K562 (cell line): ENCODE results near the gene C7orf57. TPM values are rescaled to one million over a fixed set of nuclear protein-coding genes. Genes with fewer than 3 reads are reported as not detected.

Source experiments
- ARNT ChIP-seq, 2 experiments: fragments of 450-650 bp; IDR thresholded peaks; 2 replicates each; pipeline ENCODE4 v1.6.1; 2016; ENCODE audit warnings: mild to moderate bottlenecking in 1 of 2
- EGR1 ChIP-seq: fragments of 450-650 bp; conservative IDR thresholded peaks from 2 replicates; pipeline ENCODE4 v1.6.1; 2017; ENCODE audit warnings: mild to moderate bottlenecking
- ETV1 ChIP-seq: fragments of 450-650 bp; conservative IDR thresholded peaks from 2 replicates; pipeline ENCODE4 v1.6.1; 2016; ENCODE audit warnings: missing genetic modification characterization, control low read depth, low read depth, missing compliant biosample characterization
- HOXB6 ChIP-seq: fragments of 250-450 bp; sonication (Bioruptor Pico); IDR thresholded peaks from 2 replicates; pipeline ENCODE4 v1.5.1; 2022; ENCODE audit warnings: mild to moderate bottlenecking, borderline replicate concordance
- JUND ChIP-seq, 2 experiments: IDR thresholded peaks; 2 replicates in 1 of 2; 3 replicates in 1 of 2; pipeline ENCODE4 v1.6.1; 2011; ENCODE audit warnings: borderline replicate concordance in 2 of 2, low read depth in 2 of 2, low read length in 2 of 2, improper control_type of control experiment in 1 of 2, missing biosample characterization in 1 of 2, missing genetic modification characterization in 1 of 2, missing genetic modification reagents in 1 of 2
- LEF1 ChIP-seq: fragments of 450-650 bp; IDR thresholded peaks from 2 replicates; pipeline ENCODE4 v1.6.1; 2016; ENCODE audit warnings: mild to moderate bottlenecking
- MAFK ChIP-seq: IDR thresholded peaks from 2 replicates; pipeline ENCODE4 v1.6.1; 2011; ENCODE audit warnings: low read length, improper control_type of control experiment
- MECOM ChIP-seq: fragments of 250-450 bp; sonication (Bioruptor Pico); IDR thresholded peaks from 2 replicates; pipeline ENCODE4 v1.8.0; 2022; ENCODE audit warnings: inconsistent platforms
- MYNN ChIP-seq, 2 experiments: sonication (generic); formaldehyde crosslinking in 1 of 2; IDR thresholded peaks; 2 replicates each; pipeline versions ENCODE4 v1.5.0 to v1.6.1; 2016 to 2020; ENCODE audit warnings: antibody characterized with exemption in 1 of 2, missing genetic modification reagents in 1 of 2
- SMAD4 ChIP-seq: fragments of 250-450 bp; sonication (Bioruptor Pico); conservative IDR thresholded peaks from 2 replicates; pipeline ENCODE4 v1.8.0; 2021; ENCODE audit warnings: inconsistent platforms, mild to moderate bottlenecking, moderate library complexity
- TARDBP ChIP-seq: fragments of 450-650 bp; IDR thresholded peaks from 2 replicates; pipeline ENCODE4 v1.6.1; 2016
- ZNF431 ChIP-seq: sonication (generic); formaldehyde crosslinking; IDR thresholded peaks from 2 replicates; pipeline ENCODE4 v1.8.0; 2022; ENCODE audit warnings: mild to moderate bottlenecking, missing genetic modification reagents
- ZNF507 ChIP-seq: conservative IDR thresholded peaks from 2 replicates; pipeline ENCODE4 v1.6.1; 2017; ENCODE audit warnings: missing genetic modification characterization, missing compliant biosample characterization
- polyA plus RNA-seq, 8 experiments: library from polyadenylated mRNA; depleted of rRNA in 4 of 8; stranded (reverse) in 5 of 8; unstranded in 3 of 8; fragments of >200 nt; fragmentation: Nextera tagmentation in 2 of 8; fragmentation: Illumina TruSeq in 1 of 8; extraction: Ambion mirVana in 2 of 8; extraction: Trizol in 1 of 8; gene quantifications; 2 replicates each; pipeline versions ENCODE4 v1.2.1 to v1.2.3, GENCODE V29; 2011 to 2014; ENCODE audit warnings: inconsistent platforms in 1 of 8, missing spikeins in 1 of 8
- total RNA-seq, 7 experiments: library from RNA; depleted of rRNA in 6 of 7; stranded (reverse); fragments of >200 nt in 6 of 7; fragmentation: Illumina TruSeq in 2 of 7; extraction: Trizol in 2 of 7; gene quantifications; 2 replicates each; pipeline versions ENCODE4 v1.2.1 to v1.2.3, GENCODE V29; 2011 to 2021; ENCODE audit warnings: low replicate concordance in 1 of 7
- TF ChIP-seq, protein P1 (sequence below): fragments of 450-650 bp; IDR thresholded peaks from 2 replicates; pipeline ENCODE4 v1.6.1; 2018; ENCODE audit not compliant: partially characterized antibody
- TF ChIP-seq, protein P2 (sequence below): sonication (generic); formaldehyde crosslinking; IDR thresholded peaks from 2 replicates; pipeline ENCODE4 v1.8.0; 2022; ENCODE audit warnings: missing genetic modification reagents, mild to moderate bottlenecking, moderate library complexity, borderline replicate concordance
- TF ChIP-seq, protein P3 (sequence below): fragments of 450-650 bp; formaldehyde crosslinking; IDR thresholded peaks from 2 replicates; pipeline ENCODE4 v1.4.0; 2020; ENCODE audit warnings: mild to moderate bottlenecking, mixed read lengths
- TF ChIP-seq, protein P4 (sequence below): sonication (generic); formaldehyde crosslinking; IDR thresholded peaks from 2 replicates; pipeline ENCODE4 v1.8.1; 2023; ENCODE audit warnings: missing genetic modification reagents, mild to moderate bottlenecking, borderline replicate concordance

C7orf57 gene
- total and polyA plus RNA-seq, 9 of the 15 experiments (the other 6 are each of a cell fraction or from before 2014, with no cell fraction given) = not detected

DNA sequence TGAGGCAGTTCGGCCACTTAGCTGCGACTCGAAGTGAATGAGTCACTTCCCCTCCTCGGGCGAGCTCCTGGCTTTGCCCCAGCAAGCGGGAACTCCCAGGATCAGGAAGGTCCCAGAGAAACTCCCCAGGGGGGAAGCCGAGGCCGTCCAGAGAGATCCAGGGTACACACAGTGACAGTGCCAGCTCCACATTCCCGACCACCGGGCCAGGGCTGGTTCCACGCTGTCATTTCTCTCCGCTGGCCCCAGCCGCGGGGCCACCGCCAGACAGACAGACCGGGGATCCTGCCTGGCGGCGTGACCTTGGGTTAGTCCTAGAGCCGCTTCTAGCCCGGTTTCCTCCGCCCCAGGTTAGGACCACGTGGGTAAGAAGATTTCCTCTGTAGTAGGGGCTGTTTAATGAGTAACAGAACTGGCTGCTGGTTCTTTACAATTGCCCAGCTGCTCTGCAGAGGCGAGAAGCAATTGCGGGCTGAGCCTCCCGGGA is 53.3 kb downstream of the C7orf57 start (continued):
- TF ChIP-seq, protein P1, sequence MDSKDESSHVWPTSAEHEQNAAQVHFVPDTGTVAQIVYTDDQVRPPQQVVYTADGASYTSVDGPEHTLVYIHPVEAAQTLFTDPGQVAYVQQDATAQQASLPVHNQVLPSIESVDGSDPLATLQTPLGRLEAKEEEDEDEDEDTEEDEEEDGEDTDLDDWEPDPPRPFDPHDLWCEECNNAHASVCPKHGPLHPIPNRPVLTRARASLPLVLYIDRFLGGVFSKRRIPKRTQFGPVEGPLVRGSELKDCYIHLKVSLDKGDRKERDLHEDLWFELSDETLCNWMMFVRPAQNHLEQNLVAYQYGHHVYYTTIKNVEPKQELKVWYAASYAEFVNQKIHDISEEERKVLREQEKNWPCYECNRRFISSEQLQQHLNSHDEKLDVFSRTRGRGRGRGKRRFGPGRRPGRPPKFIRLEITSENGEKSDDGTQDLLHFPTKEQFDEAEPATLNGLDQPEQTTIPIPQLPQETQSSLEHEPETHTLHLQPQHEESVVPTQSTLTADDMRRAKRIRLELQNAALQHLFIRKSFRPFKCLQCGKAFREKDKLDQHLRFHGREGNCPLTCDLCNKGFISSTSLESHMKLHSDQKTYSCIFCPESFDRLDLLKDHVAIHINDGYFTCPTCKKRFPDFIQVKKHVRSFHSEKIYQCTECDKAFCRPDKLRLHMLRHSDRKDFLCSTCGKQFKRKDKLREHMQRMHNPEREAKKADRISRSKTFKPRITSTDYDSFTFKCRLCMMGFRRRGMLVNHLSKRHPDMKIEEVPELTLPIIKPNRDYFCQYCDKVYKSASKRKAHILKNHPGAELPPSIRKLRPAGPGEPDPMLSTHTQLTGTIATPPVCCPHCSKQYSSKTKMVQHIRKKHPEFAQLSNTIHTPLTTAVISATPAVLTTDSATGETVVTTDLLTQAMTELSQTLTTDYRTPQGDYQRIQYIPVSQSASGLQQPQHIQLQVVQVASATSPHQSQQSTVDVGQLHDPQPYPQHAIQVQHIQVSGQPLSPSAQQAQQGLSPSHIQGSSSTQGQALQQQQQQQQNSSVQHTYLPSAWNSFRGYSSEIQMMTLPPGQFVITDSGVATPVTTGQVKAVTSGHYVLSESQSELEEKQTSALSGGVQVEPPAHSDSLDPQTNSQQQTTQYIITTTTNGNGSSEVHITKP = peak; percentile 84
- peak; percentile 41; the same call in 1 of the 2 replicates for TF ChIP-seq EGR1
- TF ChIP-seq, protein P2, sequence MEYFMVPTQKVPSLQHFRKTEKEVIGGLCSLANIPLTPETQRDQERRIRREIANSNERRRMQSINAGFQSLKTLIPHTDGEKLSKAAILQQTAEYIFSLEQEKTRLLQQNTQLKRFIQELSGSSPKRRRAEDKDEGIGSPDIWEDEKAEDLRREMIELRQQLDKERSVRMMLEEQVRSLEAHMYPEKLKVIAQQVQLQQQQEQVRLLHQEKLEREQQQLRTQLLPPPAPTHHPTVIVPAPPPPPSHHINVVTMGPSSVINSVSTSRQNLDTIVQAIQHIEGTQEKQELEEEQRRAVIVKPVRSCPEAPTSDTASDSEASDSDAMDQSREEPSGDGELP = no peak
- TF ChIP-seq MAFK = no peak
- TF ChIP-seq HOXB6 (CRISPR knock-in tag) = no peak
- TF ChIP-seq SMAD4 (CRISPR knock-in tag) = peak; percentile 77
- no peak for TF ChIP-seq ZNF431 (CRISPR knock-in tag)
- TF ChIP-seq ETV1 = peak; percentile 76
- TF ChIP-seq JUND (IDR thresholded peaks at IDR 0.05; ENCODE audit: borderline replicate concordance, low read depth, low read length) = peak; percentile 95
- peak; percentile 89; the same call in 1 of the 3 replicates for TF ChIP-seq JUND (tag; IDR thresholded peaks at IDR 0.05; ENCODE audit: borderline replicate concordance, low read depth, low read length)
- TF ChIP-seq MYNN (IDR thresholded peaks at IDR 0.05) = no peak
- no peak for TF ChIP-seq MYNN (CRISPR knock-in tag; IDR thresholded peaks at IDR 0.05)
- TF ChIP-seq MECOM (CRISPR knock-in tag) = no peak
- no peak for TF ChIP-seq ZNF507
- TF ChIP-seq, protein P3, sequence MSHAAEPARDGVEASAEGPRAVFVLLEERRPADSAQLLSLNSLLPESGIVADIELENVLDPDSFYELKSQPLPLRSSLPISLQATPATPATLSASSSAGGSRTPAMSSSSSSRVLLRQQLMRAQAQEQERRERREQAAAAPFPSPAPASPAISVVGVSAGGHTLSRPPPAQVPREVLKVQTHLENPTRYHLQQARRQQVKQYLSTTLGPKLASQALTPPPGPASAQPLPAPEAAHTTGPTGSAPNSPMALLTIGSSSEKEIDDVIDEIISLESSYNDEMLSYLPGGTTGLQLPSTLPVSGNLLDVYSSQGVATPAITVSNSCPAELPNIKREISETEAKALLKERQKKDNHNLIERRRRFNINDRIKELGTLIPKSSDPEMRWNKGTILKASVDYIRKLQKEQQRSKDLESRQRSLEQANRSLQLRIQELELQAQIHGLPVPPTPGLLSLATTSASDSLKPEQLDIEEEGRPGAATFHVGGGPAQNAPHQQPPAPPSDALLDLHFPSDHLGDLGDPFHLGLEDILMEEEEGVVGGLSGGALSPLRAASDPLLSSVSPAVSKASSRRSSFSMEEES = no peak
- TF ChIP-seq, protein P4, sequence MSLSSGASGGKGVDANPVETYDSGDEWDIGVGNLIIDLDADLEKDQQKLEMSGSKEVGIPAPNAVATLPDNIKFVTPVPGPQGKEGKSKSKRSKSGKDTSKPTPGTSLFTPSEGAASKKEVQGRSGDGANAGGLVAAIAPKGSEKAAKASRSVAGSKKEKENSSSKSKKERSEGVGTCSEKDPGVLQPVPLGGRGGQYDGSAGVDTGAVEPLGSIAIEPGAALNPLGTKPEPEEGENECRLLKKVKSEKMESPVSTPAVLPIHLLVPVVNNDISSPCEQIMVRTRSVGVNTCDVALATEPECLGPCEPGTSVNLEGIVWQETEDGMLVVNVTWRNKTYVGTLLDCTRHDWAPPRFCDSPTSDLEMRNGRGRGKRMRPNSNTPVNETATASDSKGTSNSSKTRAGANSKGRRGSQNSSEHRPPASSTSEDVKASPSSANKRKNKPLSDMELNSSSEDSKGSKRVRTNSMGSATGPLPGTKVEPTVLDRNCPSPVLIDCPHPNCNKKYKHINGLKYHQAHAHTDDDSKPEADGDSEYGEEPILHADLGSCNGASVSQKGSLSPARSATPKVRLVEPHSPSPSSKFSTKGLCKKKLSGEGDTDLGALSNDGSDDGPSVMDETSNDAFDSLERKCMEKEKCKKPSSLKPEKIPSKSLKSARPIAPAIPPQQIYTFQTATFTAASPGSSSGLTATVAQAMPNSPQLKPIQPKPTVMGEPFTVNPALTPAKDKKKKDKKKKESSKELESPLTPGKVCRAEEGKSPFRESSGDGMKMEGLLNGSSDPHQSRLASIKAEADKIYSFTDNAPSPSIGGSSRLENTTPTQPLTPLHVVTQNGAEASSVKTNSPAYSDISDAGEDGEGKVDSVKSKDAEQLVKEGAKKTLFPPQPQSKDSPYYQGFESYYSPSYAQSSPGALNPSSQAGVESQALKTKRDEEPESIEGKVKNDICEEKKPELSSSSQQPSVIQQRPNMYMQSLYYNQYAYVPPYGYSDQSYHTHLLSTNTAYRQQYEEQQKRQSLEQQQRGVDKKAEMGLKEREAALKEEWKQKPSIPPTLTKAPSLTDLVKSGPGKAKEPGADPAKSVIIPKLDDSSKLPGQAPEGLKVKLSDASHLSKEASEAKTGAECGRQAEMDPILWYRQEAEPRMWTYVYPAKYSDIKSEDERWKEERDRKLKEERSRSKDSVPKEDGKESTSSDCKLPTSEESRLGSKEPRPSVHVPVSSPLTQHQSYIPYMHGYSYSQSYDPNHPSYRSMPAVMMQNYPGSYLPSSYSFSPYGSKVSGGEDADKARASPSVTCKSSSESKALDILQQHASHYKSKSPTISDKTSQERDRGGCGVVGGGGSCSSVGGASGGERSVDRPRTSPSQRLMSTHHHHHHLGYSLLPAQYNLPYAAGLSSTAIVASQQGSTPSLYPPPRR (CRISPR knock-in tag) = no peak
- no peak for TF ChIP-seq ARNT (IDR thresholded peaks at IDR 0.05)
- no peak for TF ChIP-seq TARDBP
- peak; percentile 62; the same call in 1 of the 2 replicates for TF ChIP-seq LEF1
